ENCODE data around the gene DOCK1.

DNA sequence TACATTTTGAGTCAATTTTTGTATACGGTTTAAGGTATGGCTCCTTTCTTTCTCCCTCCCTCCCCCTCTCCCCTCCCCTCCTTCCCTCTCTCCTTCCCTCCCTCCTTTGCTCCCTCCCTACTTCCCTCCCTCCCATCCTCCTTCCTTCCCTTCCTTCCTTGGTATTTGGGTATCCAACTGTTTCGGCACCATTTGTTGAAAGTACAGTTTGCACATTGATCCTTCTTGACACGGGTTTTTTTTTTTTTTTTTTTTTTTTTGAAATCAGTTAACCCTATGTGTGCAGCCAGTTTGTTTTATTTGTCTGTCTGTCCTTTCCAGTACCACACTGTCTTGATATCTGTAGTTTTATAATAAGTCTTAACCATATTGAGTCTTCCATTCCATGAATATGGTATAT is 331.0 kb downstream of the DOCK1 start:
- TF ChIP-seq, protein P1, sequence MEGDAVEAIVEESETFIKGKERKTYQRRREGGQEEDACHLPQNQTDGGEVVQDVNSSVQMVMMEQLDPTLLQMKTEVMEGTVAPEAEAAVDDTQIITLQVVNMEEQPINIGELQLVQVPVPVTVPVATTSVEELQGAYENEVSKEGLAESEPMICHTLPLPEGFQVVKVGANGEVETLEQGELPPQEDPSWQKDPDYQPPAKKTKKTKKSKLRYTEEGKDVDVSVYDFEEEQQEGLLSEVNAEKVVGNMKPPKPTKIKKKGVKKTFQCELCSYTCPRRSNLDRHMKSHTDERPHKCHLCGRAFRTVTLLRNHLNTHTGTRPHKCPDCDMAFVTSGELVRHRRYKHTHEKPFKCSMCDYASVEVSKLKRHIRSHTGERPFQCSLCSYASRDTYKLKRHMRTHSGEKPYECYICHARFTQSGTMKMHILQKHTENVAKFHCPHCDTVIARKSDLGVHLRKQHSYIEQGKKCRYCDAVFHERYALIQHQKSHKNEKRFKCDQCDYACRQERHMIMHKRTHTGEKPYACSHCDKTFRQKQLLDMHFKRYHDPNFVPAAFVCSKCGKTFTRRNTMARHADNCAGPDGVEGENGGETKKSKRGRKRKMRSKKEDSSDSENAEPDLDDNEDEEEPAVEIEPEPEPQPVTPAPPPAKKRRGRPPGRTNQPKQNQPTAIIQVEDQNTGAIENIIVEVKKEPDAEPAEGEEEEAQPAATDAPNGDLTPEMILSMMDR (IDR thresholded peaks at IDR 0.05) = no peak
- no peak for TF ChIP-seq POLR2A (IDR thresholded peaks at IDR 0.05)
